ENCODE data around the gene BMP3.

DNA sequence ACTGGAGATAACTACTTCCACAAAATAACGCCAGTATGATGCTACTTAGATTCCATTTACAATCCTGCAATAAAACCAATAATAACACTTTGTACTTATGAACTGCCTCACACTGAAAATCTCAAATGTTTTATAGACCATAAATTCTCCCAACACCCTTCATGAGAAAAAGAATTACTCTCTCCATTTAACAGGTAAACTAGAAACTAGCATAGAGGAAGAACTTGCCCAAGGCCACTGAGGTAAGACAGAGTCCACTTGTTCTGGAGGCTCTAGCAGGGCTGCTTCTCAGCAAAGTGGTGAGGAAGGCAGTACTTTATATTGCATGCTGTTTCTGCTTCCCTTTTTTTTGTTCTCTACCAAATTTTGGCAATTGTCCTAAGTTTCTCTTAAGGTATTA, 11.5 kb upstream of the BMP3 start:
- TF ChIP-seq, protein P1, sequence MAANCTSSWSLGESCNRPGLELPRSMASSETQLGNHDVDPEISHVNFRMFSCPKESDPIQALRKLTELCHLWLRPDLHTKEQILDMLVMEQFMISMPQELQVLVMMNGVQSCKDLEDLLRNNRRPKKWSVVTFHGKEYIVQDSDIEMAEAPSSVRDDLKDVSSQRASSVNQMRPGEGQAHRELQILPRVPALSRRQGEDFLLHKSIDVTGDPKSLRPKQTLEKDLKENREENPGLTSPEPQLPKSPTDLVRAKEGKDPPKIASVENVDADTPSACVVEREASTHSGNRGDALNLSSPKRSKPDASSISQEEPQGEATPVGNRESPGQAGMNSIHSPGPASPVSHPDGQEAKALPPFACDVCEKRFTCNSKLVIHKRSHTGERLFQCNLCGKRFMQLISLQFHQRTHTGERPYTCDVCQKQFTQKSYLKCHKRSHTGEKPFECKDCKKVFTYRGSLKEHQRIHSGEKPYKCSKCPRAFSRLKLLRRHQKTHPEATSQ (CRISPR knock-in tag; IDR thresholded peaks at IDR 0.05; ENCODE audit: borderline replicate concordance), result no peak
- TF ChIP-seq, protein P2, sequence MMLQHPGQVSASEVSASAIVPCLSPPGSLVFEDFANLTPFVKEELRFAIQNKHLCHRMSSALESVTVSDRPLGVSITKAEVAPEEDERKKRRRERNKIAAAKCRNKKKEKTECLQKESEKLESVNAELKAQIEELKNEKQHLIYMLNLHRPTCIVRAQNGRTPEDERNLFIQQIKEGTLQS (CRISPR knock-in tag; IDR thresholded peaks at IDR 0.05), result no peak
- TF ChIP-seq, protein P3, sequence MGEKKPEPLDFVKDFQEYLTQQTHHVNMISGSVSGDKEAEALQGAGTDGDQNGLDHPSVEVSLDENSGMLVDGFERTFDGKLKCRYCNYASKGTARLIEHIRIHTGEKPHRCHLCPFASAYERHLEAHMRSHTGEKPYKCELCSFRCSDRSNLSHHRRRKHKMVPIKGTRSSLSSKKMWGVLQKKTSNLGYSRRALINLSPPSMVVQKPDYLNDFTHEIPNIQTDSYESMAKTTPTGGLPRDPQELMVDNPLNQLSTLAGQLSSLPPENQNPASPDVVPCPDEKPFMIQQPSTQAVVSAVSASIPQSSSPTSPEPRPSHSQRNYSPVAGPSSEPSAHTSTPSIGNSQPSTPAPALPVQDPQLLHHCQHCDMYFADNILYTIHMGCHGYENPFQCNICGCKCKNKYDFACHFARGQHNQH (CRISPR knock-in tag; IDR thresholded peaks at IDR 0.05), result no peak
- TF ChIP-seq SNAI1 (CRISPR knock-in tag; IDR thresholded peaks at IDR 0.05; ENCODE audit: borderline replicate concordance), result no peak
- TF ChIP-seq GABPB1 (CRISPR knock-in tag; IDR thresholded peaks at IDR 0.05), result no peak
- TF ChIP-seq, protein P4, sequence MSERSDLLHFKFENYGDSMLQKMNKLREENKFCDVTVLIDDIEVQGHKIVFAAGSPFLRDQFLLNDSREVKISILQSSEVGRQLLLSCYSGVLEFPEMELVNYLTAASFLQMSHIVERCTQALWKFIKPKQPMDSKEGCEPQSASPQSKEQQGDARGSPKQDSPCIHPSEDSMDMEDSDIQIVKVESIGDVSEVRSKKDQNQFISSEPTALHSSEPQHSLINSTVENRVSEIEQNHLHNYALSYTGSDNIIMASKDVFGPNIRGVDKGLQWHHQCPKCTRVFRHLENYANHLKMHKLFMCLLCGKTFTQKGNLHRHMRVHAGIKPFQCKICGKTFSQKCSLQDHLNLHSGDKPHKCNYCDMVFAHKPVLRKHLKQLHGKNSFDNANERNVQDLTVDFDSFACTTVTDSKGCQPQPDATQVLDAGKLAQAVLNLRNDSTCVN (CRISPR knock-in tag; IDR thresholded peaks at IDR 0.05; ENCODE audit: borderline replicate concordance), result no peak
- TF ChIP-seq ZNF737 (CRISPR knock-in tag; IDR thresholded peaks at IDR 0.05; ENCODE audit: borderline replicate concordance), result no peak
- TF ChIP-seq FOXA3 (CRISPR knock-in tag; IDR thresholded peaks at IDR 0.05), result no peak
- no peak for TF ChIP-seq POLR2AphosphoS5 (IDR thresholded peaks at IDR 0.05; ENCODE audit: low read depth, low read length)
- TF ChIP-seq ZKSCAN8 (CRISPR knock-in tag; IDR thresholded peaks at IDR 0.05; ENCODE audit: borderline replicate concordance), result no peak
- TF ChIP-seq ZNF572 (CRISPR knock-in tag; IDR thresholded peaks at IDR 0.05), result no peak
- no peak for TF ChIP-seq FOXJ3 (CRISPR knock-in tag; IDR thresholded peaks at IDR 0.05; ENCODE audit: borderline replicate concordance)

Measured in HepG2 (cell line).